C4-2B (cell line): Measurements from ENCODE around the gene FA2H.

Source experiments
- CTCF ChIP-seq: fragments of 450-650 bp; conservative IDR thresholded peaks from 2 replicates; pipeline ENCODE4 v1.5.1; 2017; ENCODE audit warnings: mild to moderate bottlenecking
- ZFX ChIP-seq: fragments of 450-650 bp; IDR thresholded peaks from 2 replicates; pipeline ENCODE4 v1.6.1; 2017

GRCh38 chr16:74724820-74725549, 49.6 kb downstream of the FA2H start:
- TF ChIP-seq CTCF (no peak), ZFX (no peak)
